H1 (cell line): Measurements from ENCODE around the gene RPL37. TPM values are rescaled to one million over a fixed set of nuclear protein-coding genes. Genes with fewer than 3 reads are reported as not detected.

Experiments
- CTCF ChIA-PET: fragments of 300-600 bp; sonication (Branson Sonifier 250); formaldehyde crosslinking; loops from one replicate; lab custom pipeline; 2021; ENCODE audit not compliant: partially characterized antibody; lab: Charles Lee
- POLR2A ChIA-PET: fragments of 300-600 bp; sonication (Branson Sonifier 250); formaldehyde crosslinking; loops from one replicate; lab custom pipeline; 2021; ENCODE audit warnings: inconsistent platforms; ENCODE audit not compliant: partially characterized antibody; lab: Charles Lee
- DNase-seq, 2 experiments: peaks; one replicate each; pipeline versions ENCODE4 v3.0.0 to v3.0.0-alpha.2; 2010 to 2022; ENCODE audit warnings: low spot score in 2 of 2, low read depth in 1 of 2, mixed read lengths in 1 of 2
- FAIRE-seq: peaks from 2 replicates; lab custom pipeline; 2011; peaks lifted over from hg19 to GRCh38; lab: Jason Lieb, UNC
- H2AFZ ChIP-seq: 2 replicates; pipeline ENCODE4 v1.8.1; 2012; ENCODE audit warnings: low read length, inconsistent platforms
- H2AK5ac ChIP-seq: 2 replicates; pipeline ENCODE4 v1.6.1; 2013; ENCODE audit warnings: low read depth, low read length
- H2BK120ac ChIP-seq: replicated peaks from 2 replicates; pipeline ENCODE3; 2013; ENCODE audit warnings: low read depth, low read length, inconsistent platforms
- H2BK12ac ChIP-seq: 2 replicates; pipeline ENCODE4 v1.6.1; 2013; ENCODE audit warnings: low read depth, low read length
- H2BK15ac ChIP-seq: 2 replicates; pipeline ENCODE4 v1.6.1; 2013; ENCODE audit warnings: low read length
- H2BK20ac ChIP-seq: 2 replicates; pipeline ENCODE4 v1.6.1; 2013; ENCODE audit warnings: low read length
- H2BK5ac ChIP-seq: 2 replicates; pipeline ENCODE4 v1.6.1; 2013; ENCODE audit warnings: low read depth, low read length
- H3K14ac ChIP-seq: 2 replicates; pipeline ENCODE4 v1.6.1; 2013; ENCODE audit warnings: inconsistent platforms; ENCODE audit not compliant: insufficient read length
- H3K18ac ChIP-seq: 2 replicates; pipeline ENCODE4 v1.6.1; 2013; ENCODE audit warnings: low read length; ENCODE audit errors: extremely low read depth
- H3K23ac ChIP-seq: 2 replicates; pipeline ENCODE4 v1.6.1; 2013; ENCODE audit warnings: inconsistent platforms; ENCODE audit not compliant: insufficient read length
- H3K23me2 ChIP-seq: 2 replicates; pipeline ENCODE4 v1.6.1; 2013; ENCODE audit warnings: low read depth, low read length
- H3K27ac ChIP-seq: 2 replicates; pipeline ENCODE4 v1.6.1; 2011; ENCODE audit warnings: low read depth, low read length, inconsistent platforms
- H3K27me3 ChIP-seq, 4 experiments: replicated peaks in 1 of 4; 1 replicate in 1 of 4; 2 replicates in 3 of 4; pipeline versions ENCODE4 v1.6.1 to v1.8.1; 2011 to 2013; ENCODE audit warnings: low read length in 3 of 4, mild to moderate bottlenecking in 3 of 4, inconsistent platforms in 2 of 4, mixed read lengths in 2 of 4, moderate library complexity in 1 of 4; ENCODE audit not compliant: control insufficient read depth in 3 of 4, insufficient read depth in 3 of 4; ENCODE audit errors: extremely low read depth in 1 of 4
- H3K36me3 ChIP-seq, 4 experiments: 2 replicates each; pipeline versions ENCODE4 v1.6.1 to v1.8.1; 2011 to 2013; ENCODE audit warnings: mild to moderate bottlenecking in 4 of 4, low read length in 3 of 4, moderate library complexity in 2 of 4, control low read depth in 1 of 4, inconsistent platforms in 1 of 4; ENCODE audit not compliant: insufficient read depth in 4 of 4, control insufficient read depth in 2 of 4
- H3K4ac ChIP-seq: replicated peaks from 2 replicates; pipeline ENCODE3; 2013; ENCODE audit warnings: low read length, low read depth, mixed read lengths, inconsistent platforms; ENCODE audit not compliant: insufficient read length
- H3K4me1 ChIP-seq, 4 experiments: replicated peaks in 1 of 4; 1 replicate in 1 of 4; 2 replicates in 3 of 4; pipeline versions ENCODE4 v1.6.1 to v1.8.1; 2011 to 2013; ENCODE audit warnings: low read length in 3 of 4, inconsistent platforms in 2 of 4, mixed read lengths in 1 of 4; ENCODE audit not compliant: insufficient read depth in 4 of 4, control insufficient read depth in 3 of 4
- H3K4me2 ChIP-seq, 2 experiments: 2 replicates each; pipeline versions ENCODE4 v1.6.1 to v1.8.1; 2011 to 2013; ENCODE audit warnings: low read depth in 2 of 2, low read length in 2 of 2, control low read depth in 1 of 2, inconsistent platforms in 1 of 2, mild to moderate bottlenecking in 1 of 2; ENCODE audit not compliant: insufficient read depth in 1 of 2
- H3K4me3 ChIP-seq, 4 experiments: fragments of 200-600, 300-600 bp in 1 of 4; sonication (generic), shearing (Covaris generic), sonication (Bioruptor Twin) in 1 of 4; 2 replicates each; pipeline versions ENCODE4 v1.5.1 to v1.8.1; 2011 to 2016; ENCODE audit warnings: low read length in 4 of 4, low read depth in 3 of 4, control low read depth in 2 of 4, inconsistent platforms in 2 of 4, mild to moderate bottlenecking in 2 of 4, mixed read lengths in 1 of 4, moderate library complexity in 1 of 4; ENCODE audit not compliant: insufficient read depth in 2 of 4; ENCODE audit errors: extremely low read depth in 1 of 4
- H3K56ac ChIP-seq: replicated peaks from 2 replicates; pipeline ENCODE3; 2013; ENCODE audit warnings: low read depth, mild to moderate bottlenecking, mixed read lengths, low read length, inconsistent platforms; ENCODE audit not compliant: insufficient read length
- H3K79me1 ChIP-seq: 2 replicates; pipeline ENCODE4 v1.6.1; 2013; ENCODE audit warnings: low read depth, low read length, control low read depth
- H3K79me2 ChIP-seq, 2 experiments: 2 replicates each; pipeline versions ENCODE4 v1.6.1 to v1.8.1; 2012 to 2013; ENCODE audit warnings: low read length in 2 of 2, mild to moderate bottlenecking in 2 of 2, inconsistent platforms in 1 of 2; ENCODE audit not compliant: insufficient read depth in 2 of 2, control insufficient read depth in 1 of 2
- H3K9ac ChIP-seq, 4 experiments: replicated peaks in 1 of 4; 1 replicate in 1 of 4; 2 replicates in 3 of 4; pipeline versions ENCODE4 v1.6.1 to v1.8.1; 2011 to 2013; ENCODE audit warnings: low read depth in 3 of 4, low read length in 3 of 4, control low read depth in 2 of 4, mild to moderate bottlenecking in 2 of 4, moderate library complexity in 2 of 4, inconsistent platforms in 1 of 4; ENCODE audit errors: extremely low read depth in 1 of 4
- H3K9me3 ChIP-seq, 2 experiments: 2 replicates each; pipeline versions ENCODE4 v1.6.1 to v1.8.1; 2012 to 2013; ENCODE audit warnings: mild to moderate bottlenecking in 2 of 2, moderate library complexity in 2 of 2, control low read depth in 1 of 2, inconsistent platforms in 1 of 2, low read depth in 1 of 2, low read length in 1 of 2, mixed read lengths in 1 of 2; ENCODE audit not compliant: insufficient read depth in 2 of 2
- H4K20me1 ChIP-seq, 2 experiments: replicated peaks in 1 of 2; 2 replicates each; pipeline versions ENCODE3 to v1.8.1; 2011 to 2013; ENCODE audit warnings: inconsistent platforms in 2 of 2, low read length in 2 of 2, mild to moderate bottlenecking in 1 of 2; ENCODE audit not compliant: insufficient read depth in 2 of 2, control insufficient read depth in 1 of 2
- H4K5ac ChIP-seq: 2 replicates; pipeline ENCODE4 v1.6.1; 2013; ENCODE audit warnings: low read length, low read depth, mixed read lengths, inconsistent platforms; ENCODE audit not compliant: insufficient read length
- H4K8ac ChIP-seq: 2 replicates; pipeline ENCODE4 v1.8.0; 2013; ENCODE audit warnings: mild to moderate bottlenecking, moderate library complexity, low read length, inconsistent platforms; ENCODE audit not compliant: insufficient read depth; ENCODE audit errors: extremely low read depth
- H4K91ac ChIP-seq: replicated peaks from 2 replicates; pipeline ENCODE3; 2013; ENCODE audit warnings: low read length, mixed read lengths, inconsistent platforms; ENCODE audit not compliant: insufficient read length
- JUN ChIP-seq: IDR thresholded peaks from 2 replicates; pipeline ENCODE4 v1.6.1; 2011; ENCODE audit warnings: low read depth, mild to moderate bottlenecking, improper control_type of control experiment, low read length
- POLR2A ChIP-seq, 2 experiments: IDR thresholded peaks; 1 replicate in 1 of 2; 2 replicates in 1 of 2; pipeline ENCODE4 v1.6.1; 2011; ENCODE audit warnings: low read depth in 2 of 2, low read length in 2 of 2, mild to moderate bottlenecking in 2 of 2; ENCODE audit errors: control extremely low read depth in 1 of 2
- SP1 ChIP-seq: IDR thresholded peaks from 2 replicates; pipeline ENCODE4 v1.6.1; 2011; ENCODE audit warnings: low read depth, low read length
- WGBS, 2 experiments: shearing (Covaris generic) in 1 of 2; methylation state at CpG; one replicate each; pipeline versions ENCODE4 v1.1.6 to v1.1.7; 2013 to 2015; ENCODE audit warnings: low lambda C conversion rate in 2 of 2, mixed read lengths in 2 of 2, inconsistent platforms in 1 of 2, low coverage in 1 of 2, missing lambda C conversion rate in 1 of 2; ENCODE audit not compliant: insufficient replicate concordance in 2 of 2, insufficient coverage in 1 of 2, insufficient read length in 1 of 2; ENCODE audit errors: extremely low coverage in 1 of 2, missing lambda C conversion rate in 1 of 2; 5-methylcytosine and 5-hydroxymethylcytosine counted together
- polyA plus RNA-seq, 7 experiments: library from polyadenylated mRNA; depleted of rRNA in 3 of 7; stranded (reverse) in 5 of 7; unstranded in 2 of 7; fragments of >200 nt in 5 of 7; fragments of 200-250 nt in 2 of 7; gene quantifications; 1 replicate in 5 of 7; 2 replicates in 1 of 7; 4 replicates in 1 of 7; pipeline versions ENCODE4 v1.2.1 to v1.2.3, GENCODE V29; 2011 to 2013; ENCODE audit warnings: missing spikeins in 2 of 7, mixed read lengths in 2 of 7
- total RNA-seq: library from RNA; stranded (reverse); fragmentation: NEBNext Ultra II Directional; extraction: Animal tissue kit (Norgen Biotek cat#: 25700); gene quantifications from 2 replicates; pipeline ENCODE4 v1.2.1, GENCODE V29; 2021

RPL37 gene
- total and polyA plus RNA-seq, 2 of the 8 experiments (the other 6 are each of a cell fraction or from before 2014, with no cell fraction given) = 467 to 1,534 TPM

DNA sequence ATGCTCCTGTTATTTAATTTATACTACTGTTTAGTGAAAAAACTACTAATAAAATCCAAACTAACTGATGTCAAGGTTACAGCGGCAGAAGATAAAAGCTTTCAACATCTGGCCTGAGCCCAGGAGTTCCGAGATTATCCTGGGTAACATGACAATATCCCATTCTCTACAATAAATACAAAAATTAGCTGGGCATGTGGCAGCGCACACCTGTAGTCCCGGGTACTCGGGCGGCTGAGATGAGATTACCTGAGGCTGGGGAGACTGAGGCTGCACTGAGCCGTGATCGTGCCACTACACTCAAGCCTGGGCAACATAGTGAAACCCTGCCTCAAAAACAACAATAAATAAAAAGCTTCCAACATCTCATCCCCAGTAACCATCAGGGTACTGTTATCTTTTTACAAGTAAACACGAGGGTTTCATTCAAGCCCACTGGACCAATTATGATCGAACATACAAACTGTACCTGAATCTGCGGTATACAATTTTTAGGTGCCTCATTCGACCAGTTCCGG is 1.3 kb downstream of the RPL37 start:
- H2BK20ac ChIP-seq = no peak overlapping the region
- FAIRE-seq = no peak
- no peak overlapping the region for H4K8ac ChIP-seq
- no peak overlapping the region for H4K91ac ChIP-seq
- H2BK5ac ChIP-seq = no peak overlapping the region; the same call in 1 of the 2 replicates
- no peak overlapping the region for H4K5ac ChIP-seq
- H3K23me2 ChIP-seq = peaks cover 8% of the 10 kb centered on the region
- ChIA-PET CTCF (interaction anchor here (1.0 to 2.3 kb wide), 5 partner anchors 8 to 78 kb away, joined by 3 to 10 read pairs (median 4); partner anchors contain the start of gene TTC33), POLR2A (interaction anchor here (0.9 to 16.9 kb wide), 13 partner anchors 10 to 934 kb away, joined by 3 to 372 read pairs (median 5); partner anchors contain the start of gene CARD6)
- H3K18ac ChIP-seq = no peak overlapping the region
- no peaks in the 10 kb centered on the region for H3K27me3 ChIP-seq
- H3K9me3 ChIP-seq = no peaks in the 10 kb centered on the region
- peaks cover 17 to 45% of the 10 kb centered on the region in 2 experiments for H3K79me2 ChIP-seq
- H2AK5ac ChIP-seq = no peak overlapping the region
- peak overlapping the region; percentile 94 for H3K27ac ChIP-seq
- peak; percentile 10; the same call in 1 of the 2 replicates for TF ChIP-seq SP1
- TF ChIP-seq JUN = no peak
- peak in 1 of 2 experiments; percentile 22; a peak in 1 of 3 replicates for TF ChIP-seq POLR2A (IDR thresholded peaks at IDR 0.05; ENCODE audit: control extremely low read depth in 1 of 2, low read depth in 2 of 2, low read length in 2 of 2)
- peaks cover 0 to 7% (median 1%) of the 10 kb centered on the region in 4 experiments; a peak in 2 of 7 replicates for H3K4me1 ChIP-seq
- no peak for DNase-seq
- 46% methylated on average over 13 of the region's 13 CpGs; no CpG with 5 or more reads in 1 of the 2 experiments for WGBS, 2 experiments
- peak overlapping the region; percentile 97 to 100 (median 99) for H3K9ac ChIP-seq
- H3K56ac ChIP-seq = no peak overlapping the region
- no peak overlapping the region for H2BK120ac ChIP-seq
- peaks cover 11 to 26% of the 10 kb centered on the region in 2 experiments for H4K20me1 ChIP-seq
- H3K4me2 ChIP-seq = peak overlapping the region; percentile 86 to 93
- H3K4me3 ChIP-seq = peak overlapping the region; percentile 85 to 100 (median 99)
- no peak overlapping the region for H3K14ac ChIP-seq
- peak overlapping the region; percentile 21 for H3K4ac ChIP-seq
- no peak overlapping the region for H2AFZ ChIP-seq
- 0 out of 2 replicates have a peak, but pooled peaks cover 2% of the 10 kb centered on the region for H3K79me1 ChIP-seq
- no peak overlapping the region for H2BK15ac ChIP-seq
- H2BK12ac ChIP-seq = no peak overlapping the region
- no peak overlapping the region for H3K23ac ChIP-seq
- peaks cover 41 to 58% (median 54%) of the 10 kb centered on the region in 4 experiments for H3K36me3 ChIP-seq
